ENCODE results near the gene RGS7BP. TPM values are rescaled to one million over a fixed set of nuclear protein-coding genes. Genes with fewer than 3 reads are reported as not detected.

The RGS7BP gene
- total RNA-seq, 1 experiment from 2014 or later = not detected

GRCh38 chr5:64519263-64519662 is 13.4 kb downstream of the RGS7BP start:
- intact Hi-C loops (cut with micrococcal nuclease; ENCODE audit: unreplicated experiment) = no loop called here
- no peaks in the 10 kb centered on the region for H4K20me1 ChIP-seq (ENCODE audit: insufficient read depth)
- no peaks in the 10 kb centered on the region for H3F3A ChIP-seq (ENCODE audit: insufficient read depth, low read depth)
- BruUV-seq (replicated peaks) = no TSS peak
- no peak overlapping the region for H3K4me2 ChIP-seq
- no peaks in the 10 kb centered on the region for H3K79me2 ChIP-seq (ENCODE audit: low read depth)
- peaks cover 19% of the 10 kb centered on the region; the same call in 1 of the 2 replicates for H3K27me3 ChIP-seq (ENCODE audit: insufficient read depth, low read depth)
- no peak overlapping the region for H3K27ac ChIP-seq
- ChIA-PET POLR2A (ENCODE audit: unreplicated experiment) (interaction anchor here (0.5 kb wide), 1 partner anchor 242 kb away, joined by 3 read pairs; no protein-coding TSS in a partner anchor), CTCF (no interaction called here)
- no peak overlapping the region for H2AFZ ChIP-seq
- H3K9me3 ChIP-seq (ENCODE audit: insufficient read depth, low read depth) = no peaks in the 10 kb centered on the region
- TF ChIP-seq EZH2 (IDR thresholded peaks at IDR 0.05; ENCODE audit: low read depth) = no peak
- TF ChIP-seq, protein P1, sequence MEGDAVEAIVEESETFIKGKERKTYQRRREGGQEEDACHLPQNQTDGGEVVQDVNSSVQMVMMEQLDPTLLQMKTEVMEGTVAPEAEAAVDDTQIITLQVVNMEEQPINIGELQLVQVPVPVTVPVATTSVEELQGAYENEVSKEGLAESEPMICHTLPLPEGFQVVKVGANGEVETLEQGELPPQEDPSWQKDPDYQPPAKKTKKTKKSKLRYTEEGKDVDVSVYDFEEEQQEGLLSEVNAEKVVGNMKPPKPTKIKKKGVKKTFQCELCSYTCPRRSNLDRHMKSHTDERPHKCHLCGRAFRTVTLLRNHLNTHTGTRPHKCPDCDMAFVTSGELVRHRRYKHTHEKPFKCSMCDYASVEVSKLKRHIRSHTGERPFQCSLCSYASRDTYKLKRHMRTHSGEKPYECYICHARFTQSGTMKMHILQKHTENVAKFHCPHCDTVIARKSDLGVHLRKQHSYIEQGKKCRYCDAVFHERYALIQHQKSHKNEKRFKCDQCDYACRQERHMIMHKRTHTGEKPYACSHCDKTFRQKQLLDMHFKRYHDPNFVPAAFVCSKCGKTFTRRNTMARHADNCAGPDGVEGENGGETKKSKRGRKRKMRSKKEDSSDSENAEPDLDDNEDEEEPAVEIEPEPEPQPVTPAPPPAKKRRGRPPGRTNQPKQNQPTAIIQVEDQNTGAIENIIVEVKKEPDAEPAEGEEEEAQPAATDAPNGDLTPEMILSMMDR (conservative IDR thresholded peaks at IDR 0.05) = no peak
- no peak for DNase-seq
- H3K36me3 ChIP-seq (ENCODE audit: low read depth) = no peaks in the 10 kb centered on the region
- H3K4me3 ChIP-seq = no peak overlapping the region
- H3K4me1 ChIP-seq (replicated peaks; ENCODE audit: insufficient read depth) = no peaks in the 10 kb centered on the region
- no peaks in the 10 kb centered on the region for H3K9me2 ChIP-seq (ENCODE audit: insufficient read depth)

- H3K9me2 ChIP-seq (ENCODE audit: insufficient read depth) = no peaks in the 10 kb centered on the region
- CTCF ChIA-PET = no interaction called here
- no TSS peak for BruUV-seq (replicated peaks)
Observed at GRCh38 chr5:64526734-64527439, 21.1 kb downstream of the RGS7BP start.

GRCh38 chr5:64530076-64530475 is 24.3 kb downstream of the RGS7BP start:
- intact Hi-C loops (cut with micrococcal nuclease; ENCODE audit: unreplicated experiment) = loop anchor here (5.0 kb wide), 1 partner anchor 1673 kb away; no protein-coding TSS in a partner anchor
- Histone ChIP-seq H3K9me3 (ENCODE audit: insufficient read depth, low read depth) (no peaks in the 10 kb centered on the region), H2AFZ (no peak overlapping the region), H3K9me2 (ENCODE audit: insufficient read depth) (no peaks in the 10 kb centered on the region), H3K4me2 (no peak overlapping the region), H4K20me1 (ENCODE audit: insufficient read depth) (no peaks in the 10 kb centered on the region), H3K79me2 (ENCODE audit: low read depth) (no peaks in the 10 kb centered on the region), H3K27ac (no peak overlapping the region), H3K27me3 (ENCODE audit: insufficient read depth, low read depth) (peaks cover 4% of the 10 kb centered on the region), H3K4me3 (no peak overlapping the region), H3K4me1 (replicated peaks; ENCODE audit: insufficient read depth) (no peaks in the 10 kb centered on the region), H3F3A (ENCODE audit: insufficient read depth, low read depth) (no peaks in the 10 kb centered on the region), H3K36me3 (ENCODE audit: low read depth) (no peaks in the 10 kb centered on the region)
- ChIA-PET CTCF (no interaction called here), POLR2A (ENCODE audit: unreplicated experiment) (no interaction called here)
- BruUV-seq (replicated peaks) = no TSS peak
- TF ChIP-seq, protein P1 (conservative IDR thresholded peaks at IDR 0.05) = no peak
- no peak for TF ChIP-seq EZH2 (IDR thresholded peaks at IDR 0.05; ENCODE audit: low read depth)
- DNase-seq = no peak

More at GRCh38 chr5:64526734-64527439, 21.1 kb downstream of the RGS7BP start:
- no peak for DNase-seq
- H3K36me3 ChIP-seq (ENCODE audit: low read depth) = no peaks in the 10 kb centered on the region
- H3K4me1 ChIP-seq (replicated peaks; ENCODE audit: insufficient read depth) = no peaks in the 10 kb centered on the region
- peaks cover 11% of the 10 kb centered on the region; the same call in 1 of the 2 replicates for H3K27me3 ChIP-seq (ENCODE audit: insufficient read depth, low read depth)
- TF ChIP-seq, protein P1 (conservative IDR thresholded peaks at IDR 0.05) = no peak
- TF ChIP-seq EZH2 (IDR thresholded peaks at IDR 0.05; ENCODE audit: low read depth) = no peak
- H3K4me2 ChIP-seq = no peak overlapping the region
- intact Hi-C loops (cut with micrococcal nuclease; ENCODE audit: unreplicated experiment) = no loop called here
- H4K20me1 ChIP-seq (ENCODE audit: insufficient read depth) = no peaks in the 10 kb centered on the region
- no peak overlapping the region for H3K4me3 ChIP-seq
- no peak overlapping the region for H3K27ac ChIP-seq
- H2AFZ ChIP-seq = no peak overlapping the region
- no peaks in the 10 kb centered on the region for H3F3A ChIP-seq (ENCODE audit: insufficient read depth, low read depth)
- POLR2A ChIA-PET (ENCODE audit: unreplicated experiment) = no interaction called here
- H3K9me3 ChIP-seq (ENCODE audit: insufficient read depth, low read depth) = no peaks in the 10 kb centered on the region
- no peaks in the 10 kb centered on the region for H3K79me2 ChIP-seq (ENCODE audit: low read depth)
